ENCODE results near the gene ZFP92.

DNA sequence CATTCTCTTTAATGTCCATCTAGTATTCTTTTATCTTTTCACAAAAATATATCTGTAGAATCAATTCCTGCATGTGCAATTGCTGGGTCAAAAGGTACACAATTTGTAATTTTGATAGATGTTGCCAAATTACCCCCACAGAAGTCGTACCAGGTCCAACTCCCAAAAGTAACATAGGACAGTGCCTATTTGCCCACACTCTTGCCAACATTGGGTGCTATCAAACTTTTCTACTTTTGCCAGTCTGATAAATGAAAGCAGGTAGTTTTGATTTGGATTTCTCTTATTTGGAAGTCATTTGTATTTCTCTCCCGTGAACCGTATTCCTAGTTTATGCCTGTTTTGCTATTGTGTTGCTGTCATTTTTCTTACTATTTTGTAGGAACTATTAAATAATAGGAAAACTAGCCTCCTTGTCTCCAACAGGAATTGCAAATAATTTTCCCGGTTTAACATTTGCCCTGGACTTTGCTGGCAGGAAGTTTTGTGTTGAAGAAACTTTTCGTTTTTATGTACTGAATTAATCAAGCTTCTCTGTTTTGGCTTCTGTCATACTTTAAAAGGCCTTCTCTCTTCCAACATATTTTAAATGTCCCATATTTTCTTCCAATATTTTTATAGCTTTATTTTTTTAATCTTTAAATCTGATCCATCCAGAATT, 44.3 kb upstream of the ZFP92 start:
- TF ChIP-seq CTCF (IDR thresholded peaks at IDR 0.05) (no peak), POLR2A (IDR thresholded peaks at IDR 0.05) (no peak)
